Ovary (tissue), 10 donors: ENCODE results near the gene NEURL2. TPM values are rescaled to one million over a fixed set of nuclear protein-coding genes. Genes with fewer than 3 reads are reported as not detected.

Experiments
- DNase-seq, 5 donors: peaks; one replicate each; pipeline ENCODE4 v3.0.0-alpha.2; 2019 to 2020
- H3K27ac ChIP-seq, 2 donors: fragments of 200-600 bp; one replicate each; pipeline versions ENCODE4 v1.5.1 to v1.8.0; 2019 to 2022
- H3K27me3 ChIP-seq: fragments of 200-600 bp; one replicate; pipeline ENCODE4 v1.8.0; 2022
- H3K36me3 ChIP-seq: fragments of 200-600 bp; sonication (generic); one replicate; pipeline ENCODE4 v1.5.1; 2019
- H3K4me1 ChIP-seq: one replicate; pipeline ENCODE4 v1.8.1; 2013; ENCODE audit warnings: mild to moderate bottlenecking, moderate library complexity; ENCODE audit not compliant: insufficient read depth
- H3K4me3 ChIP-seq: fragments of 200-600 bp; sonication (generic); one replicate; pipeline ENCODE4 v1.5.1; 2017
- H3K9me3 ChIP-seq, 2 donors: fragments of 200-600 bp in 1 of 2; sonication (generic) in 1 of 2; one replicate each; pipeline versions ENCODE4 v1.5.1 to v1.8.1; 2013 to 2019; ENCODE audit warnings: mild to moderate bottlenecking in 1 of 2, moderate library complexity in 1 of 2
- EP300 ChIP-seq: sonication (generic); formaldehyde crosslinking; IDR thresholded peaks from one replicate; pipeline ENCODE4 v1.6.1; 2017; ENCODE audit warnings: antibody characterized with exemption
- POLR2A ChIP-seq: fragments of 450-650 bp; IDR thresholded peaks from one replicate; pipeline ENCODE4 v1.6.1; 2017; ENCODE audit warnings: antibody characterized with exemption, mild to moderate bottlenecking, moderate library complexity
- WGBS, 3 donors: extraction: QIAGEN DNeasy Blood & Tissue Kit in 1 of 3; methylation state at CpG; one replicate each; pipeline versions ENCODE4 v1.1.5 to v1.1.7; 2013 to 2017; 5-methylcytosine and 5-hydroxymethylcytosine counted together
- intact Hi-C, 4 donors: fragments of 100-400 bp; cut with DNase I; formaldehyde crosslinking; loops; one replicate each; pipeline versions ENCODE4 v1.11.0 to v1.15.1; 2022 to 2023
- long read RNA-seq, 3 donors: library from polyadenylated mRNA in 2 of 3; unstranded in 2 of 3; transcript quantifications; one replicate each; pipeline ENCODE4 v2.0.0 and lab custom pipeline, GENCODE V29; 2021 to 2026
- polyA plus RNA-seq, 2 donors: library from polyadenylated mRNA; stranded (reverse); fragments of 200-250 nt in 1 of 2; fragments of 350-450 nt in 1 of 2; fragmentation: Illumina TruSeq in 1 of 2; extraction: RNeasy Lipid Tissue Mini Kit (QIAGEN cat#74804) in 1 of 2; gene quantifications; one replicate each; pipeline ENCODE4 v1.2.3, GENCODE V29; 2013 to 2014
- total RNA-seq, 7 donors: library from RNA; depleted of rRNA in 2 of 7; stranded (reverse); fragments of >200 nt in 2 of 7; fragmentation: NEBNext Ultra II Directional in 3 of 7; extraction: Animal tissue kit (Norgen Biotek cat#: 25700) in 3 of 7; gene quantifications; one replicate each; pipeline versions ENCODE4 v1.1.0 to v1.2.4, GENCODE V29; 2016 to 2023
- TF ChIP-seq, protein P1 (sequence below), 3 donors: fragments of 450-650 bp in 2 of 3; fragments of 200-600 bp in 1 of 3; IDR thresholded peaks; one replicate each; pipeline versions ENCODE4 v1.5.1 to v1.8.0; 2016 to 2022; ENCODE audit warnings: antibody characterized with exemption in 3 of 3, mild to moderate bottlenecking in 1 of 3
- donor health status: DM: no; HTN: no; CAD: no; lungs with moderate emphysema.
- donor health status: DM: no; HTN: no; CAD: no.
- donor health status: Bipolar disorder and iron deficiency.
- donor health status: DM: yes; HTN: yes; CAD: no.
- donor health status: DM: no; HTN: no; CAD: no.
- donor health status: DM: yes; HTN: yes; CAD: no.

NEURL2 gene, protein sequence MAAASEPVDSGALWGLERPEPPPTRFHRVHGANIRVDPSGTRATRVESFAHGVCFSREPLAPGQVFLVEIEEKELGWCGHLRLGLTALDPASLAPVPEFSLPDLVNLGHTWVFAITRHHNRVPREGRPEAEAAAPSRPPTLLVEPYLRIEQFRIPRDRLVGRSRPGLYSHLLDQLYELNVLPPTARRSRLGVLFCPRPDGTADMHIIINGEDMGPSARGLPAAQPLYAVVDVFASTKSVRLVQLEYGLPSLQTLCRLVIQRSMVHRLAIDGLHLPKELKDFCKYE
- total RNA-seq (10 to 100 TPM; 10.1 to 28.7 (median 12.5) TPM), polyA plus RNA-seq (10 to 100 TPM in 1 of 2 donors, 1 to 10 TPM in 1; 1.5 to 11.8 TPM)
- long read RNA-seq, donor 1, transcript NEURL2-201 (2 exons, 1,278 nt) = major isoform, 39 of 57 reads
- long read RNA-seq, donor 1, partial matches to known transcripts = 0 of 57 reads
- long read RNA-seq, donor 1, other reads (novel, unspliced or antisense) = 17 of 57 reads
- long read RNA-seq, donor 2, partial matches to known transcripts = 53 of 56 reads
- long read RNA-seq, donor 2, other reads (novel, unspliced or antisense) = 0 of 56 reads
- long read RNA-seq, donor 3, transcript NEURL2-201 (2 exons, 1,278 nt) = major isoform, 10 of 16 reads
- long read RNA-seq, donor 3, partial matches to known transcripts = 2 of 16 reads
- long read RNA-seq, donor 3, other reads (novel, unspliced or antisense) = 4 of 16 reads

DNA sequence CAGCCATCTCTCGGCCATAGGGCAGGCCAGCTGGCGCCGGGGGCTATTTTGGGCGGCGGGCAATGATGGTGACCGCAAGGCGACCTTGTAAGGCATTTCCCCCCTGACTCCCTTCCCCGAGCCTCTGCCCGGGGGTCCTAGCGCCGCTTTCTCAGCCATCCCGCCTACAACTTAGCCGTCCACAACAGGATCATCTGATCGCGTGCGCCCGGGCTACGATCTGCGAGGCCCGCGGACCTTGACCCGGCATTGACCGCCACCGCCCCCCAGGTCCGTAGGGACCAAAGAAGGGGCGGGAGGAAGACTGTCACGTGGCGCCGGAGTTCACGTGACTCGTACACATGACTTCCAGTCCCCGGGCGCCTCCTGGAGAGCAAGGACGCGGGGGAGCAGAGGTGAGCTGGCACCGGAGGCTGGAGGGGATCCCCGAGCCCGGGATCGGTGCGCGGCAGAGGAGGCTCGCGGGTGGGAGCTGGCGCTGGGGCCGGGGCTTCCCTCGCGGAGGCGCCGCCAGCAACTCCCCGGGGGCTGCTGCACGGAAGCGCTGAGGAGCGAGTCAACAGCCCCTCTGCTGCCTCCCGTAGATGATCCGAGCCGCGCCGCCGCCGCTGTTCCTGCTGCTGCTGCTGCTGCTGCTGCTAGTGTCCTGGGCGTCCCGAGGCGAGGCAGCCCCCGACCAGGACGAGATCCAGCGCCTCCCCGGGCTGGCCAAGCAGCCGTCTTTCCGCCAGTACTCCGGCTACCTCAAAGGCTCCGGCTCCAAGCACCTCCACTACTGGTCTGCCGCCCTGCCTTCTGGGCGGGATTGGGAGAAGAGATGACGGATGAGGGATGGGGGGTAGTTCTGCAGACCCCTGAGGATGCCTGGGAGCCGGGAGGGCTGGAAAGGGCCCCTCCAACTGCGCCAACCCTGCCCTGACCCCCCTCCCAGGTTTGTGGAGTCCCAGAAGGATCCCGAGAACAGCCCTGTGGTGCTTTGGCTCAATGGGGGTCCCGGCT lies at the start of gene NEURL2, which contains the start of gene CTSA:
Gene NEURL2 (minus strand): TSS at position 224 of the 999 bp plus-strand sequence. CDS start 217 bp downstream, at position 7.
Gene CTSA (plus strand): TSS at position 351 of the 999 bp plus-strand sequence. CDS start 234 bp downstream, at position 585.
- WGBS, 3 donors = 0 to 1% (median 1%) methylated on average over 65 to 78 of the region's 78 CpGs
- intact Hi-C loops = loop anchor here (2.0 to 10.0 kb wide), 9 partner anchors 41 to 201 kb away; partner anchors contain the start of genes PCIF1 (in 2 of the 4), DNTTIP1 (in 1 of the 4), WFDC3 (in 1 of the 4) and ZNF335 (in 1 of the 4)

DNA sequence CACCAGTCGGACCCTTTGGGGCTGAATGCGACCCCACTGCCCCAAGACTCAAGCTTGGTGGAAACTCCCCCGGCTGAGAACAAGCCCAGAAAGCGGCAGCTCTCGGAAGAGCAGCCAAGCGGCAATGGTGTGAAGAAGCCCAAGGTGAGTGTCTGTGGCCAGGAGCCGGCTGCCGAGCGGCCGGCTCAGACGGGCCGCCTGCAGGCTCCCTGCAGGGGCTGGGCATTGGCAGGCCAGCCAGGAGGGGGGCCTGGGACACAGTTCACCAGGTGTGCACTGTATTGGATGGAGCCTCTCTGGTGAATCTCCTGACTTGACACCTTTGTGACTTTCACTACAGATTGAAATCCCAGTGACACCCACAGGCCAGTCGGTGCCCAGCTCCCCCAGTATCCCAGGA lies 49.5 kb upstream of the NEURL2 start:
- Histone ChIP-seq H3K27me3 (no peaks in the 10 kb centered on the region), H3K27ac (no peak overlapping the region), H3K9me3 (no peaks in the 10 kb centered on the region), H3K4me3 (no peak overlapping the region), H3K4me1 (peaks cover 2% of the 10 kb centered on the region), H3K36me3 (no peaks in the 10 kb centered on the region)
- TF ChIP-seq, protein P1, sequence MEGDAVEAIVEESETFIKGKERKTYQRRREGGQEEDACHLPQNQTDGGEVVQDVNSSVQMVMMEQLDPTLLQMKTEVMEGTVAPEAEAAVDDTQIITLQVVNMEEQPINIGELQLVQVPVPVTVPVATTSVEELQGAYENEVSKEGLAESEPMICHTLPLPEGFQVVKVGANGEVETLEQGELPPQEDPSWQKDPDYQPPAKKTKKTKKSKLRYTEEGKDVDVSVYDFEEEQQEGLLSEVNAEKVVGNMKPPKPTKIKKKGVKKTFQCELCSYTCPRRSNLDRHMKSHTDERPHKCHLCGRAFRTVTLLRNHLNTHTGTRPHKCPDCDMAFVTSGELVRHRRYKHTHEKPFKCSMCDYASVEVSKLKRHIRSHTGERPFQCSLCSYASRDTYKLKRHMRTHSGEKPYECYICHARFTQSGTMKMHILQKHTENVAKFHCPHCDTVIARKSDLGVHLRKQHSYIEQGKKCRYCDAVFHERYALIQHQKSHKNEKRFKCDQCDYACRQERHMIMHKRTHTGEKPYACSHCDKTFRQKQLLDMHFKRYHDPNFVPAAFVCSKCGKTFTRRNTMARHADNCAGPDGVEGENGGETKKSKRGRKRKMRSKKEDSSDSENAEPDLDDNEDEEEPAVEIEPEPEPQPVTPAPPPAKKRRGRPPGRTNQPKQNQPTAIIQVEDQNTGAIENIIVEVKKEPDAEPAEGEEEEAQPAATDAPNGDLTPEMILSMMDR (IDR thresholded peaks at IDR 0.05) = no peak
- TF ChIP-seq POLR2A = no peak
- no peak for TF ChIP-seq EP300
- WGBS, 3 donors = 62 to 82% (median 77%) methylated on average over 4 to 13 of the region's 13 CpGs
- intact Hi-C loops = loop anchor here in 2 of 4 donors (5.0 to 10.0 kb wide), 2 partner anchors 43 to 56 kb away; partner anchors contain the start of genes SPATA25 (in 1 of the 2) and ZSWIM1 (in 1 of the 2)
- no peak for DNase-seq

More for the DNA sequence above, at the start of gene NEURL2, which contains the start of gene CTSA:
- peak within 1 kb of the TSS; percentile 53 for H3K4me3 ChIP-seq
- H3K27me3 ChIP-seq = no peaks in the 10 kb centered on the region
- H3K9me3 ChIP-seq = no peaks in the 10 kb centered on the region
- H3K4me1 ChIP-seq = peaks cover 9% of the 10 kb centered on the region
- H3K27ac ChIP-seq = peak within 1 kb of the TSS; percentile 72 to 97
- TF ChIP-seq, protein P1 (IDR thresholded peaks at IDR 0.05) = peak in 1 of 3 donors; percentile 21
- TF ChIP-seq EP300 (peak; percentile 81), POLR2A (peak; percentile 73)
- no peaks in the 10 kb centered on the region for H3K36me3 ChIP-seq
- peak; percentile 95 to 97 (median 96) for DNase-seq

DNA sequence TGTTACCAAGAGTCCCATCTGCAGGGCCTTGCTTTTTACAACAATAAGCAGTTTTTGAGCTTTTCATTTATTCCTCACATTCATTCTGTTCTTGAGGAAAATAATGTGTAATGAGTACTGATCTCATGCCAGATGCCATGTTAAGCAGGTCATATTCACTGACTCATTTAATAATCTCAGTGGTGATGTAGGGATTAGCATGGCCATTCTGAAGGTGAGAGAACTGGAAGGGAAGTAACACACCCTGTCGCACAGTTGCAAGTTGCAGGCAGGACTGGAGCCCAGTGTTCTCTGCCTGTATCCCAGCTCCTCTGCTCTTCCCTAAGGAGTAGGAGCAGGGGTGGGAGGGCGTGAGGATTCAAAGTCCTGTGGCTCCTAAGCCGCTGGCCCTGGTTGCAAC lies 49.0 kb upstream of the NEURL2 start:
- Histone ChIP-seq H3K36me3 (no peaks in the 10 kb centered on the region), H3K9me3 (no peaks in the 10 kb centered on the region), H3K27ac (no peak overlapping the region), H3K27me3 (no peaks in the 10 kb centered on the region), H3K4me3 (no peak overlapping the region), H3K4me1 (no peaks in the 10 kb centered on the region)
- TF ChIP-seq EP300 (no peak), POLR2A (no peak)
- TF ChIP-seq, protein P1 (IDR thresholded peaks at IDR 0.05) = no peak
- WGBS, 3 donors = 84 to 90% (median 90%) methylated on average over 3 of the region's 3 CpGs
- DNase-seq = no peak
- intact Hi-C loops = loop anchor here in 2 of 4 donors (5.0 to 10.0 kb wide), 2 partner anchors 43 to 55 kb away; partner anchors contain the start of genes SPATA25 (in 1 of the 2) and ZSWIM1 (in 1 of the 2)
